HG02759 (cell line): Measurements from ENCODE around the gene ATRAID.
"Not testable (repeated sequence)": the region's sequence is repeated elsewhere in the genome, so short reads cannot be mapped to it uniquely, and the experiment has no call there.

Source experiments
- ATAC-seq: cut with Tn5 transposase; IDR thresholded peaks from one replicate; pipeline ENCODE4 v1.9.1; 2021; ENCODE audit warnings: mild to moderate bottlenecking, moderate library complexity; ENCODE audit not compliant: unreplicated experiment

Gene ATRAID

GRCh38 chr2:27191070-27191829 is 20.6 kb upstream of the ATRAID start:
- no peak for ATAC-seq

- no peak for ATAC-seq
Observed at GRCh38 chr2:27194538-27195354, 17.1 kb upstream of the ATRAID start.

DNA sequence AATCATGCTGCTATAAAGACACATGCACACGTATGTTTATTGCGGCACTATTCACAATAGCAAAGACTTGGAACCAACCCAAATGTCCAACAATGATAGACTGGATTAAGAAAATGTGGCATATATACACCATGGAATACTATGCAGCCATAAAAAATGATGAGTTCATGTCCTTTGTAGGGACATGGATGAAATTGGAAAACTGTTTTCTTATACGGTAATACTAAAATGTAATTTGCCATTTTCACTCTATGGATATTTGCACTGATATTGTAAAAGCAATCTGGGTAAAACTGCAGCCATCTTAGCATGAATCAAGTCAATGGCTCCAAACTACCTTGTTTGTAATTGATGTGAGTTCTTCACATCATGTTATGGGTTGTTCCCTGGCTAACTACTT is 16.0 kb upstream of the ATRAID start:
- ATAC-seq: not testable (repeated sequence)

DNA sequence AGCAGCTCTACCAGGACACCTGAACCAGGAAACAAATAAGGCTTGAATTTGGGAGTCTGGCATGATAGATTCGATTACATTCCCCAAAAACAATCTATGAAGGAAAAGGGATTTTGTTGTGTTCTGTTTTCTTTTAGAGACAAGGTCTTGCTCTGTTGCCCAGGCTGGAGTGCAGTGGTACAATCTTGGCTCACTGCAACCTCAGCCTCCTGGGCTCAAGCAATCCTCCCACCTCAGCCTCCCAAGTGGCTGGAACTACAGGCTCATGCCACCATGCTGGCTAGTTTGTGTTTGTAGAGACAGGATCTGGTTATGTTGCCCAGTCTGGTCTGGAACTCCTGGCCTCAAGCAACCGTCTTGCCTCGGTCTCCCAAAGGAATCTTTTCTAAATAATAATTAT is 13.8 kb upstream of the ATRAID start:
- not testable (repeated sequence) for ATAC-seq

- no peak for ATAC-seq
Observed at GRCh38 chr2:27198627-27199026, 13.2 kb upstream of the ATRAID start.

GRCh38 chr2:27199241-27199640 is 12.6 kb upstream of the ATRAID start:
- ATAC-seq: no peak

DNA sequence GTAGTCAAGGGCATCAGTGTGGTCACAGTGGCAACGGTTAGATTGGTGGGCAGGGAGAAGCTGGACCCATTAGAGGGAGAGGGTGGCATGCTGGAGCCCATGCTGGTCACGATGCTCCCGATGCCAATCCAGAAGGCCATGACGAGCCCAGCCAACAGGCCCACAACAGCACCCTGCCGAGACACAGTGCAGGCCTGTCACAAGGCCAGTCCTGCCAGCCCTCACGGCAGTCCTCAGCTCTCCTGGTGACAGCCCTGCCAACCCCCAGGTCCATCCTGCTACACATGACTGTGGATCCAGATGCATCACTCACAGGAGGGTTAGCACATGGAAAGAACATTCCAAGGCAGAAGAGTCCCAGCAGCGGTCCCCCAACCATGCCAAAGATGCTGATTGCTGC is 10.2 kb upstream of the ATRAID start:
- ATAC-seq: no peak

- no peak for ATAC-seq
Observed at GRCh38 chr2:27202854-27203253, 9.0 kb upstream of the ATRAID start.

DNA sequence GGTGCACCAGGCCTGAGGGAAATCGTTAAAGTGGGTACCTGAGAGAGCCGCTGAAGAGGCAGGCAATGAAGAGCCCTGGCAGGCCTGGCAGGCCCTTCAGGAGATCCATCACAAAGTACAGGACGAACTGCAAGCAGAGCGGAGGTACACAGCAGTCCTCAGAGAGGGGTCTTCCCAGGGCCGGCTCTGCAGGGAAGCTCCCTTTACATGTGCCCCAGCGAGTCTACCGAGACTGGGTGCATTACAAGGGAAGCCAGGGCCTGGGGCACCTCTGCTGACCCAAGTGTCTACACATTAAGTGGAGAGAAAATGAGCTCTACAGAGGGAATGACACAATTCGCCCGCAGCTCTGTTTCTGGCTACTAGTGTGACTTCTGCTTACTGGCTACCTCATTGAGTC is 8.1 kb upstream of the ATRAID start:
- ATAC-seq: no peak

- ATAC-seq: no peak
Observed at GRCh38 chr2:27204566-27204965, 7.3 kb upstream of the ATRAID start.

- no peak for ATAC-seq
Observed at GRCh38 chr2:27205206-27205605, 6.6 kb upstream of the ATRAID start.

- no peak for ATAC-seq
Observed at GRCh38 chr2:27206346-27206745, 5.5 kb upstream of the ATRAID start.

- no peak for ATAC-seq
Observed at GRCh38 chr2:27208486-27209050, 3.3 kb upstream of the ATRAID start.

- ATAC-seq: no peak
Observed at GRCh38 chr2:27209621-27210401, 2.0 kb upstream of the ATRAID start.

- peak; percentile 1 for ATAC-seq
Observed at GRCh38 chr2:27211241-27211942, 449 bp upstream of the ATRAID start.

DNA sequence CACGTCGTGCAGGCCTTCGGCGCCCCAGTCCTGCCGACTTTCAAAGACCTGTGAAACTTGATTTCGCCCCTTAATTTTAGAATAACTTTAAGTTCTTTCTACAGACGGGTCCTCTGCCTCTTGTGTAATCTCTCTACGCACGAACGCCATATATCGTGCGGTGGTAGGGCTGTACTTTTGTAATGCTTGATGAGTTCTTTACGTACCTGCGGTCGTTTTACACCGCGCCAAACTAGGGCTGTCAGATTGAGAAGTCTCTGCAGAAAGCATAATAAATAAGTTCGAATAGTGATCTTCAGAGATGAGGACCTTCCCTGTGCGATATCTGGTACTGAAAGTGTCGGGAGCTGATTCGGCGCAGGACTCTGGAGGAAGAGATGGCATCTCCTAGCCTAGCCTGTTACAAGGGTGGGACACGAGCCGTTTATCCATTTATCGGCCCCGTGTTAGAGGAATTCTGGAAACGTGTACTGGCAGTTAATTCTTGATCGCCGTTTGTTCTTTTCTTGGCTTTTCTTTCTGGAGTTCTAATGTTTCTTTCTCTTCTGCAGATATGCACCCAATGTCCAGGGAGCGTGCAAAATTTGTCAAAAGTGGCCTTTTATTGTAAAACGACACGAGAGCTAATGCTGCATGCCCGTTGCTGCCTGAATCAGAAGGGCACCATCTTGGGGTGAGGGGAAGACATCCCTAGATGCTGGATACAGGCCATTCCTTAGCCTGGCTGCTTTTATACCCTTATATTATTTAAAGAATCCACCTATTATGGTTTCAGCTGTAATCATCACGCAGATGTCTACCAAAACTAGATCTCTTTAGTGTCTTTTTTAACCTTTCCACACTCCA is 1.0 kb downstream of the ATRAID start:
- peak; percentile 7 for ATAC-seq

DNA sequence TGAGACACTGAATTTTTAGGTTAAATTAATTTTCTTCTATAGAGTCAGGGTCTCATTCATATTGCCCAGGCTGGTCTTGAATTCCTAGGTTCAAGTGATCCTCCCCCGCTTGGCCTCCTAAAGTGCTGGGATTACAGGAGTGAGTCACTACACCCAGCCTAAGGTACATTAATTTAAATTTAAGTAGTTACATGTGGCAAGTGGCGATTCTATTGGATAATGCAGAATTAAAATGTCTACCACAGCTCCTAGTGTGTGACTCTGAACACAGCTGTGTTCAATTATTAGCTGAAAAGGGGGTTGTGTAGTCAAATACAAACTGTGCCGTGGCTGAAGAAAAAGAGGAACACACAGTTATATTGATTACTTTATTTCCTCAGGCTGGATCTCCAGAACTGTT is 3.1 kb downstream of the ATRAID start:
- ATAC-seq: no peak

DNA sequence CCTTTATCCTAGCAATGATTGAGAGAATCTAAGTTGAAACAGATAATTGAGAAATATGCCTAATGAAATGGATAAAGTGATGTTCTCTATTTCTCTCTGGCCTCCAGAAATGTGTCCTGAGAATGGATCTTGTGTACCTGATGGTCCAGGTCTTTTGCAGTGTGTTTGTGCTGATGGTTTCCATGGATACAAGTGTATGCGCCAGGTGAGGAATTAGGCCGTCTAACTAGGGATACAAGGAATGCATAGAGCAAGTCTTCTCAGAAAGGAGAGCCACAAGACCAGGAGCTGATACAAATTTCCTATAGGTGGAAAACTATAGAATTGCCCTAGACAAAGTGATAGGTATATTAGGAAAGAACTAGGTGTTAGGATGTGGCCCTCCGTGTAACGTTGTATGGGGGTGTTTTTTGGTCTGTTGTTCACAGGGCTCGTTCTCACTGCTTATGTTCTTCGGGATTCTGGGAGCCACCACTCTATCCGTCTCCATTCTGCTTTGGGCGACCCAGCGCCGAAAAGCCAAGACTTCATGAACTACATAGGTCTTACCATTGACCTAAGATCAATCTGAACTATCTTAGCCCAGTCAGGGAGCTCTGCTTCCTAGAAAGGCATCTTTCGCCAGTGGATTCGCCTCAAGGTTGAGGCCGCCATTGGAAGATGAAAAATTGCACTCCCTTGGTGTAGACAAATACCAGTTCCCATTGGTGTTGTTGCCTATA is 4.7 kb downstream of the ATRAID start:
- ATAC-seq: no peak
